Cerebellar nuclear complex (tissue), 1 donor: ENCODE results near the gene NCAPG2.

Experiments used
- DNase-seq, 2 experiments: peaks; one replicate each; lab custom pipeline; 2025; lab: John Stamatoyannopoulos, UW

The NCAPG2 gene

DNA sequence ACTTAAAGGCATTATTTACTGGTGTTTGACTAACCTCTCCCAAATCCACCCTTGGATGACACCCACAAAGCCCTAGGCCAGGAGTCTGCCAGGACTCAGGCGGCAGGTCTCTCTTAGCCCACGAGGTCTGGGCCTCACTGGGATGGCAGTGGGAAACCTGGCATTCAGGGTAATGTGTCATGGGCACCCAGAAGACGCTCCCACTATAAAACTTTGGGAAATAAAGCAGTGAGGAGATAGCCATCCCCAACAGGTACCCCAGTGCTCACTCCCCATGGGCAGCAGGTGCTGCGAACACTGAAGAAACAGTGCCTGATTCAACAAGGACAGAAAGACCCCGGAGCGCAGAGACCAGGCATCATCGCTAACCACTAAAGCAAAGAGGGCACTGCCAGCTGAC is 102.6 kb downstream of the NCAPG2 start:
- DNase-seq, result no peak

GRCh38 chr7:158601090-158601489 is 103.5 kb downstream of the NCAPG2 start:
- no peak for DNase-seq

- no peak for DNase-seq
Observed at GRCh38 chr7:158596745-158597144, 107.9 kb downstream of the NCAPG2 start.

DNA sequence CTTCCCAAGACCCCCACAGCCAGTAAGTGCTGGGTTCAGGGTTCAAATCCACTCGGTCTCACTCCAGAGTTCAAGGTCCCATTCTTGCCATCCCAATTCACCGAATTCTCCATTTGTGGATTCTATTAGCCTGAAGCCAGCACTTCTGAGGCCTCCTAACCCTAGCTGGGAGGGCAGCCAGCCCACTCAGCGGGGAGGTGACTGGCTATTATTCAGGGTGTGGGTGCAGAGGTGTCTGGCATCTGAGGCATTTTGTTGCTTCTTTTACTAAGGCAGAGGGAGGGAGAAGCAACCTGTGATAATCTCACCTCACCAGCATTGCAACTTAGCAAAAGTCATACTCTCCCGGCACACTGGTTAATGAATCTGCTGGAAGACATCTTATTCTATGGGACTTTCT is 108.3 kb downstream of the NCAPG2 start:
- no peak for DNase-seq

- no peak for DNase-seq
Observed at GRCh38 chr7:158595068-158595467, 109.5 kb downstream of the NCAPG2 start.

- DNase-seq, result no peak
Observed at GRCh38 chr7:158592541-158592940, 112.1 kb downstream of the NCAPG2 start.

DNA sequence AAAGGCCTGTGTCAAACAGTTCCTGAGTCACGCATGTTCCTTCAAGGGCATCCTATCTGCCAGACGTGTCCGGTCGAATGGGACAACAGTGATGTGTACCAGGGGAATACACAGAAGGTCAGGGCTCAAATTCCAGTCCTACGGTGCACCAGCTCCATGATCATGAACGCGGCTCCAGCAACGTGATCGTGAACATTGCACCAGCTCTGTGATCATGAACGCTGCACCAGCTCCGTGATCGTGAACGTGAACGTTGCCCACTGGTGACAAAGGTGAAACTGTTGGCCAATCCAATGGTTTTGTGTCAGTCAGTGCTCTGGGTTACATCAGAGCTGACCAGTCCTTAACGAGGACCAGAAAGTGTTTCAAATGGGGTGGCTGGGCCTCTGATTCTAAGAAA is 112.7 kb downstream of the NCAPG2 start:
- no peak for DNase-seq

DNA sequence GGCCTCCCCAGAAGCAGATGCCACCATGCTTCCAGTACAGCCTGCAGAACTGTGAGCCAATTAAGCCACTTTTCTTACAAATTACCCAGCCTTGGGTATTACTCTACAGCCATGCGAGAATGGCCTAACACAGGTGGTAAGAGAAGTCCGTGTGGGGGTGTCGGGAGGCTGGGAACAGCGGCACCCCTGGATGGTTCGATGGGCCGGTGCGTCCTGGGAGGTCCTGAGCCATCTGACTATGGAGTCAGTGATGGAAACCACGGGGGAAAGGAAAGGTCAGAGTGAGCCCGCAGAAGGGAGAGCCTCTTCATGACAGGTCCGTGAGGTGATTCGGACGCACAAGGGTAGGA is 114.4 kb downstream of the NCAPG2 start:
- no peak for DNase-seq

DNA sequence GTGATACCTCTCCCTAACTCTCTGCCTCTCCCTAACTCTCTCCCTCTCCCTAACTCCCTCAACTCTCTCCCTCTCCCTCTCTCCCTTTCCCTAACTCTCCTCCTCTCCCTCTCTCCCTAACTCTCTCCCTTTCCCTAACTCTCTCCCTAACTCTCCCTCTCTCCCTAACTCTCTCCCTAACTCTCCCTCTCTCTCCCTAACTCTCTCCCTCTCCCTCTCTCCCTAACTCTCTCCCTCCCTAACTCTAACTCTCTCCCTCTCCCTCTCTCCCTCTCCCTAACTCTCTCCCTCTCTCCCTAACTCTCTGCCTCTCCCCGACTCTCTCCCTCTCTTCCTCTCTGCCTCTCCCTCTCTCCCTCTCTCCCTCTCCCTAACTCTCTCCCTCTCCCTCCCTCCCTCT is 115.0 kb downstream of the NCAPG2 start:
- no peak for DNase-seq

DNA sequence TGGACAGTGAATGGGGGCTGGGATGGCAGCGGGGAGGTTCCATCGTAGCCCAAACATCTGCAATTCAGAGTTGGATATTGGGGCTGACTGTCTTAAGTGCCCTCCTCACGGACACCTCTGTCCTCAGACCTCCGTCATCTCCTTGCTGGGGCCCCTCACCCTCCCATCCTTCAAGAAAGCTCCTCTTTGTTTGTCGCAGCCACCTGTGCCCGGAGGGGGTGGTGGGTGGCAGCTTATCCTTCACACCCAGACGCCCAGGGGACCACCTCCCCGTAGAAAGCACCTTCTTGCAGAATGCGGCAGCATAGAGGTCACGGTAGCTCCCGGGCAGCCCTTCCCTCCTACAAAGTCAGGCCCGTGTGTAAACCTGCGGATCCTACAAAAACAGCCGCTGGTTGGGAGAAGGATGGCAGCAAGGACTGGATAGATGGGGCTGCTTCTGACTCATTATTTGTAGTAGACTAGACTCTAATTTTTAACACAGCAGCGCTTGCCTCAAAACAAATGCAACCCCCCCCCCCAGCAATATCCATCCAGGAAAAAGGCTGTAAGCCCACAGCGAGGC is 115.6 kb downstream of the NCAPG2 start:
- no peak for DNase-seq

DNA sequence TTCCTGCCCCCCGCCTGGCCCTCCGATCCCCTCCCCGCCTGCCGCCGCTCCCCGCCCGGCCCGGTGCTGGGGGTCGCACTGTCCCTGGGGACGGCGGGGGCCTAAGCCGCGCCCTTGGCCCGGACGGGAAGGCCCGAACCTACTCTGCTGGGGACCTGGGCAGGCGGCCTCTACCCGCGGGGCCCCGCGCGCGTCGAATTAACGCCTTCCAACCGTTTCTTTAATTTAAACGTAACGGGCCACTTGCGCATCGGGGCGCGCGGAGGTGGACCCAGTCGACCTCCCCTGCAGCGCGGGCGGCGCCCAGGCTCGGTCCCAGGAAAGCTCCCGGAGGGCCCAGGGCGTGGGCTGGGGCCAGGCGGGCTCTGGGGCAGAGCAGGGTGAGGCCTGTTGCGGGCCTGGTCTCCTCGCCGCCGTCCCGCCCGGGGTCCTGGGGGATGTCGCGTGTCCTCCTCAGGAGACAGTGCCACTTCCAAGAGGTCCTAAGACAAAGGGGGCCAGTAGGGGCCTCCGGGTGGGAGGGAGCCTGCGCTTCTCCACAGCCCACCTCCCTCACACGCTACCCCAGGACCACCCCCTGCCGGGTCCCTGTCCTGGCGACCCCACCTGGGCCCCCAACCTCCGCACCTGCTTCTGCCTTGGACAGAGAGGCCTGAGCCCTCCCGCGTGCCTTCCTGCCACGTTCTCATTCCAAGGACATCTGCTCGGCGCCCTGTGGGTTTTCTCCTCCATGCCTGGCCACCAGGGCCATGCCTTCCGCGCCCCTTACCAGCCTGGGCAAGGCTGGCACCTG is 116.3 kb downstream of the NCAPG2 start:
- DNase-seq, result no peak

- peak in 1 of 2 experiments; percentile 12 for DNase-seq
Observed at GRCh38 chr7:158587162-158588084, 117.2 kb downstream of the NCAPG2 start, which contains the start of gene PTPRN2. TSS of gene PTPRN2 (minus strand) at chr7:158587823.

DNA sequence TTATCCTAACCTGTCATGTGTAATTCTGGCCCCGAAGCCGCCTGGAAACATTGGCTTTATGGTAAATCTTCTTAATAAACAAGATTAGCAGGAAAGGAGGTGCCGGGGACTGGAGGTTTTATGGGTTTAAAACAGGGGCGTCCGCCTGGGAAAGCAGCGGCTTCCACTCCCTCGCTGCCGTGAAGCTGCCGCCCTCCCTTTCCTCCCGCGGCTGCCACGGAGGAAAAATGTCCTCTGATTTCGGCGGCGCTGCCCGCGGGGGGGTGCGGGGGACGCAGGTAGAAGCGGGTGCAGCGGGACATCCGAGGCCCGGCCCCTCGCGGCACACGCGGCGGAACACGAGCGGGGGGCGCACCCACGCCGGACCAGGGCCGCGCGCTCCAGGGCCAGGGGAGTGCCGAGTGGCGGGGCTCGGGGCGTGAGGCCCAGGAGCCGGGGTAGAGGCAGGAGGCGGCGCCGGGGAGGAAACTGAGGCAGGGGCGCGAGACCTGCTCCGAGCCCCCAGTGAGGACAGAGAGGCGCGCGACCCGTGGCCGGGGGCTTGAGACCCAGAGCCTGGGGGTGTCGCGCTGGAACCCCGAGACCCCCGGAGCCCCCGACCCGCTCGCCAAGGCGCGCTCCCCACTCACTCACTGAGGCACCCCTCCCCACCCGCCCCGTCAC is 118.0 kb downstream of the NCAPG2 start:
- no peak for DNase-seq

DNA sequence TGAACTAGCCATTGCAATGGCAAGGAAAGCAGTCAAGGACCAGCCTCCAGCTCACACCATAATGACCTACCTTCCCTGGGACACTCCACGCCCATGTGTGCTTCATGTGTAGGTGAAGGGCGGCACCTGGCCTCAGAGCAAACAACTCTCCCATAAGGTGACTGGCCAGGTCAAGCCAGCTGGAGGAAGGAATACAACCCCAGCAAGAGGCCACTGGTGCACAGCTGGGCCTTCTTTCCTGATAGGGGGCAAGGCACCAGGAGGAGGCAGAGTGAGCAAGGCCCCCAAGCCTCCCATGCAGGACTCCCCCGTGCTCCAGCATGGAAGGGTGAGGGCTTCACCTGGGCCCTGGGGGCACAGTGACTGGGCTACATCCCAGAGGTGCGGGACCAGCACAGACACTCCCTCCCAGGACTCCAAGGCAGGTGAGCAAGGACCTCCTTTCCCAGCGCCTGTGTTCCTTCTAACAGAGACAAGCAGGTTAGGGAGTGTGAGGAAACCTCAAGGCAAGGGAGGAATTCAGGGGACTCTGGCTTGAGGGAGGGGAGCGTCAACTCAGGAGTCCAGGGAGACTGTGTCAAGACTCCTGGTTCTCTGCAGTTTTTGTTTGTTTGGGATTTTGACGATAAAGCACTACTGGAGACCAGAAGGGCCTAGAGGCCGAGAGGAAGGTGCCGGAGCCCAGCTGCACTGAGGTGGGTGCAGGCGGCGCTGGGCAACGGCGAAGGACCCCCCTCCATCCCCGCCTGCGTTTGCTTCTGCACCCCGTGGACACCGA is 118.7 kb downstream of the NCAPG2 start:
- DNase-seq, result no peak

DNA sequence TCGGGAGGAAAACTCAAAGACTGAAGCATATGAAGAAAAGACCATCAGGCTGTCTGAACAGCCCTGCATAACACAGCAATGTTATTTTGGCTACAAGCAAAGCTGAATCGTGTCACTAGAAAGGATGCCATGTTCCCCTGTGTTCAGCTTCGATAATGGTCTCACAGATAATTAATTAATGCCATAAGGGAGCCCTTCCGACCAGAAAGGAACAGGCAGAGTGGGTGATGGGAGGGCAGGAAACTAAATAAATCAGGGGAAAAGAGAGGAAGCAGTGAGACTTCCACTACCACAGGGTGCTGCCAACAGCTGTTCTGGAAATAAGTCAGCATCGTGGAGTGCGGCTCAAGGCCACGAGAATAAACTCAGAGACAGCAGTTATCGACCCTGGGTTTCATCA is 120.2 kb downstream of the NCAPG2 start:
- DNase-seq, result no peak

DNA sequence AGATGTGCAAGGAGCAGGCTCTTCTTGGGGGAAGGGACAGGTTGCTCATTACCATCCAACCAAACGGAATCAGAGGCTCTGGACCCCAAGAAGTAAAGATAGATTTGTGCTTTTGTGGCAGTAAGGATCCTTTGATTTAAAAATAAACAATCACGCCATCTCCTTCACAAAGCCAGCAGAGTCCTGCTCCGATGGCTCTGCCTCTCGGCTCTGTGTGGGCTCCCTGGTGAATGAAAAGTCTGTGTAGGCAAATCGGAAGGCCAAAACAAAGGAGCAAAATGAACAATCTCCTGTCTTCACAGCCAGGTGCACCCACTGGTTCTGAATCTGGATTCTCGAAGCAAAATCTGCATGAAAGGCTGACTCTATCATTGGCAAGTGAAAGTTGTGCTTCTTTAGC is 120.8 kb downstream of the NCAPG2 start:
- DNase-seq, result no peak

DNA sequence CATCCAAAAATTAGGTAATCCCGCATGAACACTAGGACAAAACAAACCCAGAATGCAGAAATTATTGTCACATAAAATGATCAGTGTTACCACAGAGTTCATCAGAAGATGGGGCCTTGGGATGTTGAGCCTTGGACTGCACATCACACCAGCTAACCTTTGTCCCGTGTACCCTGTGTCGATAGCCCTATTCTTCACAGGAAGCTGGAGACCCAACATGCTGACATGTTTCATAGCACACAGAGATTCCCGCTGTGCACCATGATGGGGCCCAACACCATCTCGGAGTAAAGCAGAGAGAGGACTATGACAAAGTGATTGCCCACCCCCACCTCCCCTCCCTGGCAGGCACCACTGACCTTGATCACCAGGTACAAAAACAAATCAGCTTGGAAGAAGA is 121.5 kb downstream of the NCAPG2 start:
- no peak for DNase-seq

GRCh38 chr7:158582089-158582456 is 122.5 kb downstream of the NCAPG2 start:
- DNase-seq, result no peak

DNA sequence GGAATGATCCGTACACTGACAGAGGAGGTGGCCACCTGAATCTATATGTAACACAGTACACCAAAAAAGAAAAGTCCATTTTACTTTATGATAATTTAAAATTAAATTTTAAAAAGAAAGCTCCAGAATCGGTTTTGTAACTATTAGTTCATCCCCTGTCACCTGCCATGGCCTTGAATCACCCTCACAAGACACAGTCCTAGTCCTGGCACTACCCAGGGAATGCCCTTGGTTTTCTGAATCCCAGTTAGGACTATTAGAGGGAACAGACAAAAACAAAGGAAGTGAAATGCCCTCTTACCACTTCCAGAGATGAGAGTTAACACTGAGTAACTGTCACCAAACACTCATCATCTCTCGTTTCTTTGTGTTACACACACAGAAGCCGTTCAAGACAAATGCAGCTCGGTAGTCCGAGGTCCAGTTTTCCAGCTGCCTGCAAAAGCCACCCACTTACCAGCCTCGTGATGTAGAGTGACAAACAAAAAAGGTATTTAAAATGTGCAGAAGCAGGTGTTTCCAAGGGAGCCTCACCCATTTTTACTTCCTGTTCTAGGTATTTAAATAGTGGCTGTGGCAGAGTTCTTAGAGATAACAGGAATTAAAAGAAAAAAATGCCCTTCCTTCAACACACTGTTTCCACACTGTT is 123.0 kb downstream of the NCAPG2 start:
- DNase-seq, result no peak
